KOPT-K1 (cell line): ENCODE measurements around the gene PSAPL1.

ENCODE experiments used
- H3K27ac ChIP-seq: fragments of 200-600 bp; sonication (generic); 2 replicates; pipeline ENCODE4 v1.5.1; 2016; ENCODE audit warnings: antibody characterized with exemption, mild to moderate bottlenecking, low read depth, low read length; ENCODE audit not compliant: poor library complexity, severe bottlenecking
- H3K36me3 ChIP-seq: fragments of 200-600 bp; sonication (generic); 2 replicates; pipeline ENCODE4 v1.5.1; 2017; ENCODE audit warnings: antibody characterized with exemption, mild to moderate bottlenecking, low read length, moderate library complexity; ENCODE audit not compliant: insufficient read depth
- H3K9me3 ChIP-seq: fragments of 200-600 bp; sonication (generic); 2 replicates; pipeline ENCODE4 v1.5.1; 2017; ENCODE audit warnings: antibody characterized with exemption, low read length, mild to moderate bottlenecking; ENCODE audit not compliant: insufficient read depth, poor library complexity, severe bottlenecking

PSAPL1 gene

GRCh38 chr4:7422151-7422897 is 12.4 kb downstream of the PSAPL1 start:
- Histone ChIP-seq H3K27ac (no peak overlapping the region), H3K9me3 (no peaks in the 10 kb centered on the region), H3K36me3 (no peaks in the 10 kb centered on the region)

- Histone ChIP-seq H3K9me3 (no peaks in the 10 kb centered on the region), H3K27ac (no peak overlapping the region), H3K36me3 (no peaks in the 10 kb centered on the region)
Observed at GRCh38 chr4:7421356-7422150, 13.2 kb downstream of the PSAPL1 start.

GRCh38 chr4:7420661-7421040 is 14.1 kb downstream of the PSAPL1 start:
- no peaks in the 10 kb centered on the region for H3K36me3 ChIP-seq
- H3K9me3 ChIP-seq, result no peaks in the 10 kb centered on the region
- H3K27ac ChIP-seq, result no peak overlapping the region

GRCh38 chr4:7419961-7420660 is 14.6 kb downstream of the PSAPL1 start:
- Histone ChIP-seq H3K9me3 (no peaks in the 10 kb centered on the region), H3K27ac (no peak overlapping the region), H3K36me3 (no peaks in the 10 kb centered on the region)

- H3K36me3 ChIP-seq, result no peaks in the 10 kb centered on the region
- H3K27ac ChIP-seq, result no peak overlapping the region
- H3K9me3 ChIP-seq, result no peaks in the 10 kb centered on the region
Observed at GRCh38 chr4:7418131-7418943, 16.4 kb downstream of the PSAPL1 start.

- Histone ChIP-seq H3K9me3 (no peaks in the 10 kb centered on the region), H3K36me3 (no peaks in the 10 kb centered on the region), H3K27ac (no peak overlapping the region)
Observed at GRCh38 chr4:7417639-7418038, 17.1 kb downstream of the PSAPL1 start.

- no peaks in the 10 kb centered on the region for H3K36me3 ChIP-seq
- no peak overlapping the region for H3K27ac ChIP-seq
- no peaks in the 10 kb centered on the region for H3K9me3 ChIP-seq
Observed at GRCh38 chr4:7416745-7417432, 17.8 kb downstream of the PSAPL1 start.

- Histone ChIP-seq H3K9me3 (no peaks in the 10 kb centered on the region), H3K36me3 (no peaks in the 10 kb centered on the region), H3K27ac (no peak overlapping the region)
Observed at GRCh38 chr4:7415927-7416686, 18.6 kb downstream of the PSAPL1 start.

GRCh38 chr4:7414736-7415510 is 19.8 kb downstream of the PSAPL1 start:
- Histone ChIP-seq H3K9me3 (no peaks in the 10 kb centered on the region), H3K27ac (no peak overlapping the region), H3K36me3 (no peaks in the 10 kb centered on the region)

- Histone ChIP-seq H3K9me3 (peaks cover 1% of the 10 kb centered on the region), H3K36me3 (no peaks in the 10 kb centered on the region)
Observed at GRCh38 chr4:7414046-7414445, 20.7 kb downstream of the PSAPL1 start.

GRCh38 chr4:7412554-7412912 is 22.2 kb downstream of the PSAPL1 start:
- Histone ChIP-seq H3K36me3 (no peaks in the 10 kb centered on the region), H3K27ac (no peak overlapping the region), H3K9me3 (peaks cover 6% of the 10 kb centered on the region)

More at GRCh38 chr4:7414046-7414445, 20.7 kb downstream of the PSAPL1 start:
- H3K27ac ChIP-seq, result no peak overlapping the region

GRCh38 chr4:7411896-7412553 is 22.7 kb downstream of the PSAPL1 start:
- Histone ChIP-seq H3K36me3 (no peaks in the 10 kb centered on the region), H3K27ac (no peak overlapping the region), H3K9me3 (peaks cover 6% of the 10 kb centered on the region)

- Histone ChIP-seq H3K27ac (no peak overlapping the region), H3K36me3 (no peaks in the 10 kb centered on the region), H3K9me3 (peaks cover 6% of the 10 kb centered on the region)
Observed at GRCh38 chr4:7411491-7411890, 23.2 kb downstream of the PSAPL1 start.
